ENCODE measurements around the gene RASSF5. TPM values are rescaled to one million over a fixed set of nuclear protein-coding genes. Genes with fewer than 3 reads are reported as not detected.

Gene RASSF5
- polyA plus RNA-seq, 2 of the 4 experiments (the other 2 are of a cell fraction) = 2.0 to 2.2 TPM

GRCh38 chr1:206495493-206496046, 11.8 kb upstream of the RASSF5 start:
- FAIRE-seq = no peak
- POLR2A ChIA-PET = no interaction called here
- Histone ChIP-seq H3K4me2 (no peak overlapping the region), H3K9me3 (no peaks in the 10 kb centered on the region), H3K4me3 (no peak overlapping the region), H3K27ac (no peak overlapping the region), H3K4me1 (peaks cover 6% of the 10 kb centered on the region; the same call in 1 of the 3 replicates)
- CTCF ChIA-PET = interaction anchor here (0.6 to 10.1 kb wide), 11 partner anchors 7 to 486 kb away, joined by 3 to 121 read pairs (median 5); partner anchors contain the start of gene RASSF5
- no peak for ATAC-seq
- TF ChIP-seq FOSB (CRISPR knock-in tag; IDR thresholded peaks at IDR 0.05) (no peak), REST (IDR thresholded peaks at IDR 0.05) (no peak), NR3C1 (IDR thresholded peaks at IDR 0.05) (no peak), HDAC2 (IDR thresholded peaks at IDR 0.05) (no peak), NFE2L2 (conservative IDR thresholded peaks at IDR 0.05; ENCODE audit: low read length) (no peak), JUNB (IDR thresholded peaks at IDR 0.05) (no peak), ESRRA (IDR thresholded peaks at IDR 0.05; ENCODE audit: borderline replicate concordance, low read length) (no peak), MAZ (IDR thresholded peaks at IDR 0.05; ENCODE audit: borderline replicate concordance, low read depth, low read length) (no peak), TFCP2L1 (CRISPR knock-in tag; IDR thresholded peaks at IDR 0.05) (no peak), SMC3 (IDR thresholded peaks at IDR 0.05) (no peak), FOXS1 (CRISPR knock-in tag; IDR thresholded peaks at IDR 0.05) (no peak)
- TF ChIP-seq, protein P1, sequence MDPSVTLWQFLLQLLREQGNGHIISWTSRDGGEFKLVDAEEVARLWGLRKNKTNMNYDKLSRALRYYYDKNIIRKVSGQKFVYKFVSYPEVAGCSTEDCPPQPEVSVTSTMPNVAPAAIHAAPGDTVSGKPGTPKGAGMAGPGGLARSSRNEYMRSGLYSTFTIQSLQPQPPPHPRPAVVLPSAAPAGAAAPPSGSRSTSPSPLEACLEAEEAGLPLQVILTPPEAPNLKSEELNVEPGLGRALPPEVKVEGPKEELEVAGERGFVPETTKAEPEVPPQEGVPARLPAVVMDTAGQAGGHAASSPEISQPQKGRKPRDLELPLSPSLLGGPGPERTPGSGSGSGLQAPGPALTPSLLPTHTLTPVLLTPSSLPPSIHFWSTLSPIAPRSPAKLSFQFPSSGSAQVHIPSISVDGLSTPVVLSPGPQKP (IDR thresholded peaks at IDR 0.05; ENCODE audit: low read depth, low read length) = no peak
- TF ChIP-seq, protein P2, sequence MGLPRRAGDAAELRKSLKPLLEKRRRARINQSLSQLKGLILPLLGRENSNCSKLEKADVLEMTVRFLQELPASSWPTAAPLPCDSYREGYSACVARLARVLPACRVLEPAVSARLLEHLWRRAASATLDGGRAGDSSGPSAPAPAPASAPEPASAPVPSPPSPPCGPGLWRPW (IDR thresholded peaks at IDR 0.05) = no peak
- TF ChIP-seq, protein P3, sequence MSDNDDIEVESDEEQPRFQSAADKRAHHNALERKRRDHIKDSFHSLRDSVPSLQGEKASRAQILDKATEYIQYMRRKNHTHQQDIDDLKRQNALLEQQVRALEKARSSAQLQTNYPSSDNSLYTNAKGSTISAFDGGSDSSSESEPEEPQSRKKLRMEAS (IDR thresholded peaks at IDR 0.05) = no peak
- TF ChIP-seq, protein P4, sequence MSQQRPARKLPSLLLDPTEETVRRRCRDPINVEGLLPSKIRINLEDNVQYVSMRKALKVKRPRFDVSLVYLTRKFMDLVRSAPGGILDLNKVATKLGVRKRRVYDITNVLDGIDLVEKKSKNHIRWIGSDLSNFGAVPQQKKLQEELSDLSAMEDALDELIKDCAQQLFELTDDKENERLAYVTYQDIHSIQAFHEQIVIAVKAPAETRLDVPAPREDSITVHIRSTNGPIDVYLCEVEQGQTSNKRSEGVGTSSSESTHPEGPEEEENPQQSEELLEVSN (IDR thresholded peaks at IDR 0.05; ENCODE audit: borderline replicate concordance, low read depth) = no peak
- 62% methylated on average over 3 of the region's 3 CpGs for WGBS (ENCODE audit: missing lambda C conversion rate)
- DNase-seq (ENCODE audit: low read depth in 1 of 2, low spot score in 1 of 2) = no peak

- H3K4me2 ChIP-seq = no peak overlapping the region
- H3K27ac ChIP-seq = no peak overlapping the region
- 59% methylated on average over 6 of the region's 6 CpGs for WGBS (ENCODE audit: missing lambda C conversion rate)
- ChIA-PET POLR2A (interaction anchor here (1.0 kb wide), 1 partner anchor 11 kb away, joined by 3 read pairs; the partner anchor contains the start of gene RASSF5), CTCF (interaction anchor here (0.9 to 10.1 kb wide), 11 partner anchors 7 to 486 kb away, joined by 3 to 121 read pairs (median 6); partner anchors contain the start of gene RASSF5)
- H3K4me1 ChIP-seq = peaks cover 11% of the 10 kb centered on the region; the same call in 2 of the 3 replicates
- H3K9me3 ChIP-seq = no peaks in the 10 kb centered on the region
- ATAC-seq (no peak), FAIRE-seq (no peak), DNase-seq (ENCODE audit: low read depth in 1 of 2, low spot score in 1 of 2) (no peak)
- no peak overlapping the region for H3K4me3 ChIP-seq
- TF ChIP-seq MAFK (IDR thresholded peaks at IDR 0.05; ENCODE audit: partially characterized antibody) = no peak
- TF ChIP-seq FOXS1 (CRISPR knock-in tag; IDR thresholded peaks at IDR 0.05) = no peak
- no peak for TF ChIP-seq BHLHE40 (IDR thresholded peaks at IDR 0.05; ENCODE audit: low read depth, low read length)
- TF ChIP-seq, protein P5, sequence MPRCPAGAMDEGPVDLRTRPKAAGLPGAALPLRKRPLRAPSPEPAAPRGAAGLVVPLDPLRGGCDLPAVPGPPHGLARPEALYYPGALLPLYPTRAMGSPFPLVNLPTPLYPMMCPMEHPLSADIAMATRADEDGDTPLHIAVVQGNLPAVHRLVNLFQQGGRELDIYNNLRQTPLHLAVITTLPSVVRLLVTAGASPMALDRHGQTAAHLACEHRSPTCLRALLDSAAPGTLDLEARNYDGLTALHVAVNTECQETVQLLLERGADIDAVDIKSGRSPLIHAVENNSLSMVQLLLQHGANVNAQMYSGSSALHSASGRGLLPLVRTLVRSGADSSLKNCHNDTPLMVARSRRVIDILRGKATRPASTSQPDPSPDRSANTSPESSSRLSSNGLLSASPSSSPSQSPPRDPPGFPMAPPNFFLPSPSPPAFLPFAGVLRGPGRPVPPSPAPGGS (IDR thresholded peaks at IDR 0.05) = no peak
- TF ChIP-seq HOXA7 (CRISPR knock-in tag; IDR thresholded peaks at IDR 0.05) = no peak
- TF ChIP-seq, protein P4 (IDR thresholded peaks at IDR 0.05; ENCODE audit: borderline replicate concordance, low read depth) = no peak
- TF ChIP-seq EHMT2 (IDR thresholded peaks at IDR 0.05; ENCODE audit: low read depth) = no peak
- TF ChIP-seq EP300 (IDR thresholded peaks at IDR 0.05) = no peak
Observed at GRCh38 chr1:206496131-206496793, 11.1 kb upstream of the RASSF5 start.
